NK-92 treated with Interleukin-12 subunit alpha and Interleukin-12 subunit beta, amount 100 ng/mL, for 24 hours (cell line): ENCODE data around the gene SFMBT1.
"Not testable (repeated sequence)": the region's sequence is repeated elsewhere in the genome, so short reads cannot be mapped to it uniquely, and the experiment has no call there.

Source experiments
- DNase-seq: peaks from one replicate; lab custom pipeline; 2025; lab: John Stamatoyannopoulos, UW

Gene SFMBT1

GRCh38 chr3:53038679-53039375 is 7.0 kb downstream of the SFMBT1 start:
- DNase-seq = no peak

- DNase-seq = no peak
Observed at GRCh38 chr3:53035825-53036619, 9.9 kb downstream of the SFMBT1 start.

- not testable (repeated sequence) for DNase-seq
Observed at GRCh38 chr3:53035018-53035417, 10.9 kb downstream of the SFMBT1 start.

- DNase-seq = not testable (repeated sequence)
Observed at GRCh38 chr3:53034411-53034810, 11.5 kb downstream of the SFMBT1 start.

DNA sequence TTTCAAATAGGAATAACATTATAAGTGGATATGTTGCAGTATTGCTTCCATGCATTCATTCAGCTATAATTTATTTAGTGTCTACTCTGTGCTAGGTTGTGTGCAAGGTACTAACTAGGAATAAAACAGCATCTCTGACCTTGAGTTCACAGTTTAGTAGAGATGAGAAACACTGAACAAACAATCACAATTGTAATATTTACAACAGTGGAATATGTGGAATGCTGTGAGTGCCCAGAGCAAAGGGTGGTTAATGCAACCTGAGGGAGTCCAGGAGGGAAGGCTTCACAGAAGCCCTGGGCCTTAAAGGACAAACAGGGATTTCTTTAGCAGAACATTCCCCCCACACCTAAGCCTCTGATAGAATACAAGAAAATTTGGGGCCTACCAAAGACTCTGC is 13.3 kb downstream of the SFMBT1 start:
- DNase-seq = no peak

GRCh38 chr3:53030619-53031449 is 15.0 kb downstream of the SFMBT1 start:
- DNase-seq = no peak

DNA sequence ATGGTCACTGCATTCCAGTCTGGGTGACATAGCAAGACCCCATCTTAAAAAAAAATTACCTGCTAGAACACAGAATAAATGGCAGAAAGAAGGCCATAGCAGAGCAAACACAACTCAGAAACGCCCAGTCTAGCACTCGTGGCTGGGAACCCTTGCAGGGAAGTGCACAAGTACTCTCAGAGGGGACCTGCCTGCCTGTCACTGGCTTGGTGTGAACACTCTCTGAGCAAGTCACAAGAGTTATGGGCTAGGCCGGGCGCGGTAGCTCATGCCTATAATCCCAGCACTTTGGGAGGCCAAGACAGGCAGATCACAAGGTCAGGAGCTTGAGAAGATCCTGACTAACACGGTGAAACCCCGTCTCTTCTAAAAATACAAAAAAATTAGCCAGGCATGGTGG is 17.2 kb downstream of the SFMBT1 start:
- DNase-seq = no peak

DNA sequence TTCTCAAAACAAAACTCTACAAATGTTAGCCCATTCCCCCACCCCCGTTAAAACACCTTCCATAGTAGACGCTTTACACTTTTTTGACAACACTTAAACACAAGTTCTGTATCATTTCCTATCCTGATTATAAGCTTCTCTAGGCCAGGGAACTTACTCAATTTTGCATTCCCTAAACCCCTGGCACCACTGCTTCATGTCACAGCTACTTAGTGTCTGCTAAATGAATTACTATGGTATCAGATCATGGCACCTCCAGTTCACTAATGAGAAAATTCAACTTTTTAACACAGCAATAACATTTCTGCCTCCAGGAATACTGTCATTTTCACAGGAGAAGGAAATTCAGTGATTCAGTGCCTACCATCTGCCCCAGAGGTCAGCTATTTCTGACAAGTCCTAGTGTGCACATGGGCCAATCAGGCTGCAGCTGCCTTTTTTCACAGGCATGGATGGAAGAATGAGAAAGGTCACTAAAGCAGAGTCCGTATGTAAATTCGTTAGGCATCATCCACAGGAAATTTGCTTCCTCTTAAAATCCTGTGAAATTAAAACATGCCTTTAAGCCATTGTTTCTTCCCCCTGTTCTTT is 18.5 kb downstream of the SFMBT1 start:
- DNase-seq = no peak

GRCh38 chr3:53026382-53027162 is 19.3 kb downstream of the SFMBT1 start:
- no peak for DNase-seq

GRCh38 chr3:53024315-53024714 is 21.6 kb downstream of the SFMBT1 start:
- DNase-seq = no peak

- DNase-seq = no peak
Observed at GRCh38 chr3:53023072-53023823, 22.6 kb downstream of the SFMBT1 start.

DNA sequence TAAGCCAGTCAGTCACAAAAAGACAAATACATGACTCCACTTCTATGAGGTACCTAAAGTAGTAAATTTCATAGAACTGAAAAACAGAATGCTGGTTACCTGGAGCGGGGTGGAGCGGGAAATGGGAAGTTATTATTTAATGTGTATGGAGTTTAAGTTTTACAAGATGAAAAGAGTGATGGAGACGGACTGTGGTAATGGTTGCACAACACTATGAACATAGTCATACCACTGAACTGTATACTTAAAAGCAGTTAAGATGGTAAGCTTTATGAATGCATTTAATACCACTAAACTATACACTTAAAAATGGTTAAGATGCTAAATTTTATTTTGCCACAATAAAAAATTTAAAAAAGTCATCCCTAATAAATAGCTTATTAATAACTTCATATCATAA is 23.2 kb downstream of the SFMBT1 start:
- DNase-seq = no peak

DNA sequence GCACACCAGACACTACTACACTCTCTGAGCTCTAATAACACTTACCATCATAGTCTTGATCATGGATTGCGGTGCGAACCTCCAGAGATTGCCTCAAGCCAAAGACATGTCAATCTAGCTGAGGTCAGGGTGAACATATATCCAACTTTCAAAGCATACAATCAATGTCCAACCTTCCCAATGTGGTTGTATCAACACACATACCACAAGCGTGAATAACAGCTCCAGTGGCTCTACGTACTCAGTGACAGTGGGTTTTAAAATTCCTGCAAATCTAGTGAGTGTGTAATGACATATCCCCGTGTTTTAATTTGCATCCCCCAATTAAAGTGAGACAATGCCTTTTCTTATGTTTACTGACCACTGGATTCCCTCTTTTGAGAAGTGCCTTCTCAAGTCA is 29.6 kb downstream of the SFMBT1 start:
- DNase-seq = no peak

DNA sequence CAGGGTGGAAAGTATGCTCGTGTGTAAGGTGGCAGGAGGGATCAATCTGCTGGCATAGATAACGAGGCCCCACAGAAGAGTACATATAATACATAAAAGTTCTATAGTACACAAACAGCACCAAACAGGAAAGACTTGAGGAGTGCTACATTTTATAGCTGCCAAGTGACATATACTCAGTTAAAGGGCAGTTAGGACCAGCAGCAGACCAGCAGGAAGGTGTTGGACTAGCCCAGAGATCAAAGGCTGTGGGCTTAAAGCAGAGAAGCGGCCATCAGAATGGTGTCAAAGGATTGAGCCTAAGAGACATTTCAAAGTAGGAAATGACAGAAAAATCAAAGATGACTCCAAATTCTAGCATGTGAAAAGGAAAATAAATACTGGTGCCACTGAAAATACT is 34.5 kb downstream of the SFMBT1 start:
- no peak for DNase-seq

DNA sequence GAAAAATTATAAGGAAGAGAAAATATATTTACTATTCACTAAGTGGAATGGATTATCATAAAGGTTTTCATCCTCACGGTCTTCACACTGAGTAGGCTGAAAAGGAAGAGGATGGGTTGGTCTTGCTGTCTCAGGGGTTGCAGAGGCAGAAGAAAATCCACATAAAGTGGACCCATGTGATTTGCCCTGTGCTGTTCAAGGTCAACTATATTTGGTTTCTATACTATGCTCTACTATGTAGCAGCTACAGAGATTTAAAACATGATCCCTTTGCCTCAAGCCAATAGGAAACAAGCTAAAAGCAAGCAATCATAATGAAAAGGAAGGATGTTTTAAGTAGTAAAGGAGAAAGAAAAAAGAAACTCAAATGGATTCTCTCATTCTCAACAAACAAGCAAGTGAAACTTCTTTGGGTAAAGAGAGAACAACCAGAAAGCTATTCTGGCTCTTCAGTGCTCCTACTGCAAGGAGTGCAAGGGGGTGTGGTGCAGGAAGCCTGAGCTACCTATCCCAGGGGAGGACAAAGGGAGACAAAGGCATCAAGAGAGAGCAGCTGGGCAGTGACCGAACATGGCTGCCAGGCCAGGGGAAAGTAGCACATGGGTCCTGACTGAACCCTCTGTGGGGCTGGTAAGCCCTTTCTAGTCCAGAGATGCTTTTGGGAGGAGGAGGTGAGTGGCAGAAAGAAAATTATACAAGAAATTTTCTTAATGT is 35.9 kb downstream of the SFMBT1 start:
- no peak for DNase-seq

DNA sequence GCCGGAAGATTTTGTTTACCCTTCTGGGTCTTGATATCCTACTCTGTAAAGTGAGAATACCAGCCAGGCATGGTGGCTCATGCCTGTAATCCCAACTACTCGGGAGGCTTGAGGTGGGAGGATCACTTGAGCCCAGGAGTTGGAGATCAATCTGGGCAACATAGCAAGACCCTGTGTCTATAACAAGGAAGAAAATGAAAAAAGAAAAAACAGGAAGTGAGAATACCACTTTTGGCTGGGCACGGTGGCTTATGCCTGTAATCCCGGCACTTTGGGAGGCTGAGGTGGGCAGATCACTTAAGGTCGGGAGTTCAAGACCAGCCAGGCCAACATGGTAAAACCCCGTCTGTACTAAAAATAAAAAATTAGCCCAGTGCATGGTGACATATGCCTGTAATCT is 36.9 kb downstream of the SFMBT1 start:
- DNase-seq = no peak

- no peak for DNase-seq
Observed at GRCh38 chr3:53005854-53006513, 39.9 kb downstream of the SFMBT1 start.

DNA sequence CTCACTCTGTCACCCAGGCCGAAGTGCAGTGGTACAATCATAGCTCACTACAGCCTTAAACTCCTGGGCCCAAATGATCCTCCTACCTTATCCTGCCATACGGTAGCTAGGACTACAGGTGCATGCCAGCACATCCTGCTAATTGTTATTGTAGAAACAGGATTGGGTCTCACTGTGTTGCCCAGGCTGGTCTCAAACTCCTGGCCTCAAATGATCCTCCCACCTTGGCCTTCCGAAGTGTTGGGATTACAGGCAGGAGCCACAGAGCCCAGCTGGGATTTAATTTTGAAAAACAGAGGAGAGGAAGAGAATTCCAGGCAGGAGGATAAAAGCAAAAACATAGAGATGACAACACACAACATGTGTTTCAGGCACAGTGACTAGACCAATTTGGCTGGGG is 40.5 kb downstream of the SFMBT1 start:
- no peak for DNase-seq

GRCh38 chr3:53003320-53003719 is 42.6 kb downstream of the SFMBT1 start:
- DNase-seq = no peak
